K562 (cell line): ENCODE data around the gene PRCD. TPM values are rescaled to one million over a fixed set of nuclear protein-coding genes. Genes with fewer than 3 reads are reported as not detected.
A peak's percentile ranks its signal among the peaks of the same experiment; 100 is the strongest.

Experiments used
- BCOR ChIP-seq: fragments of 450-650 bp; IDR thresholded peaks from 2 replicates; pipeline ENCODE4 v1.6.1; 2016
- ILK ChIP-seq: fragments of 450-650 bp; IDR thresholded peaks from 2 replicates; pipeline ENCODE4 v1.6.1; 2016; ENCODE audit warnings: missing genetic modification characterization, low read depth, mild to moderate bottlenecking, missing compliant biosample characterization, moderate library complexity, borderline replicate concordance
- MAFG ChIP-seq: fragments of 450-650 bp; conservative IDR thresholded peaks from 2 replicates; pipeline ENCODE4 v1.6.1; 2016; ENCODE audit warnings: missing genetic modification characterization, missing compliant biosample characterization
- NR2C2 ChIP-seq, 2 experiments: fragments of 200-800 bp in 1 of 2; sonication (Bioruptor generic) in 1 of 2; sonication (generic) in 1 of 2; formaldehyde crosslinking in 1 of 2; IDR thresholded peaks; 2 replicates each; pipeline versions ENCODE4 v1.6.1 to v1.8.0; 2016 to 2022; ENCODE audit warnings: mild to moderate bottlenecking in 1 of 2, missing compliant biosample characterization in 1 of 2, missing genetic modification characterization in 1 of 2, missing genetic modification reagents in 1 of 2
- POLR2AphosphoS5 ChIP-seq: IDR thresholded peaks from 2 replicates; pipeline ENCODE4 v1.6.1; 2011; ENCODE audit warnings: mild to moderate bottlenecking, low read depth, low read length, moderate library complexity; ENCODE audit not compliant: control insufficient read depth, insufficient read depth
- PRMT5 ChIP-seq: sonication (generic); formaldehyde crosslinking; IDR thresholded peaks from 2 replicates; pipeline ENCODE4 v1.5.0; 2020; ENCODE audit warnings: missing genetic modification reagents
- RBM14 ChIP-seq: fragments of 200-400 bp; formaldehyde crosslinking; IDR thresholded peaks from 2 replicates; pipeline ENCODE4 v1.6.1; 2018; ENCODE audit warnings: low read depth, mild to moderate bottlenecking, low read length, moderate library complexity, borderline replicate concordance; ENCODE audit not compliant: insufficient read depth
- RUNX1 ChIP-seq: sonication (generic); IDR thresholded peaks from 2 replicates; pipeline ENCODE4 v1.6.1; 2016; ENCODE audit warnings: antibody characterized with exemption, low read depth
- STAT5B ChIP-seq: fragments of 250-450 bp; sonication (Bioruptor Pico); IDR thresholded peaks from 2 replicates; pipeline ENCODE4 v1.8.0; 2021; ENCODE audit warnings: mild to moderate bottlenecking, inconsistent platforms
- TOE1 ChIP-seq, 2 experiments: fragments of 450-650 bp in 1 of 2; sonication (generic) in 1 of 2; formaldehyde crosslinking in 1 of 2; IDR thresholded peaks; 2 replicates each; pipeline versions ENCODE4 v1.7.1 to v1.8.0; 2016 to 2022; ENCODE audit warnings: borderline replicate concordance in 2 of 2, mild to moderate bottlenecking in 2 of 2, antibody characterized with exemption in 1 of 2, inconsistent platforms in 1 of 2, low read depth in 1 of 2, missing genetic modification reagents in 1 of 2, moderate library complexity in 1 of 2
- ZBTB40 ChIP-seq, 2 experiments: fragments of 450-650 bp in 1 of 2; sonication (generic) in 1 of 2; formaldehyde crosslinking in 1 of 2; IDR thresholded peaks; 2 replicates each; pipeline versions ENCODE4 v1.7.1 to v1.9.0; 2016 to 2022; ENCODE audit warnings: inconsistent platforms in 1 of 2, mild to moderate bottlenecking in 1 of 2, missing genetic modification reagents in 1 of 2
- ZNF280B ChIP-seq: fragments of 250-450 bp; sonication (Bioruptor Pico); IDR thresholded peaks from 2 replicates; pipeline ENCODE4 v1.5.1; 2021; ENCODE audit warnings: mild to moderate bottlenecking
- ZNF655 ChIP-seq: fragments of 250-450 bp; sonication (Bioruptor Pico); IDR thresholded peaks from 2 replicates; pipeline ENCODE4 v1.5.0; 2021
- polyA plus RNA-seq, 8 experiments: library from polyadenylated mRNA; depleted of rRNA in 4 of 8; stranded (reverse) in 5 of 8; unstranded in 3 of 8; fragments of >200 nt; fragmentation: Nextera tagmentation in 2 of 8; fragmentation: Illumina TruSeq in 1 of 8; extraction: Ambion mirVana in 2 of 8; extraction: Trizol in 1 of 8; gene quantifications; 2 replicates each; pipeline versions ENCODE4 v1.2.1 to v1.2.3, GENCODE V29; 2011 to 2014; ENCODE audit warnings: inconsistent platforms in 1 of 8, missing spikeins in 1 of 8
- total RNA-seq, 7 experiments: library from RNA; depleted of rRNA in 6 of 7; stranded (reverse); fragments of >200 nt in 6 of 7; fragmentation: Illumina TruSeq in 2 of 7; extraction: Trizol in 2 of 7; gene quantifications; 2 replicates each; pipeline versions ENCODE4 v1.2.1 to v1.2.3, GENCODE V29; 2011 to 2021; ENCODE audit warnings: low replicate concordance in 1 of 7

PRCD gene
- total and polyA plus RNA-seq, 9 of the 15 experiments (the other 6 are each of a cell fraction or from before 2014, with no cell fraction given): 0.20 to 0.25 (median 0.21) TPM; not detected in 6

- TF ChIP-seq POLR2AphosphoS5: no peak
- no peak for TF ChIP-seq PRMT5 (CRISPR knock-in tag)
- TF ChIP-seq RBM14: no peak
- TF ChIP-seq ILK: no peak
- no peak for TF ChIP-seq NR2C2 (CRISPR knock-in tag; IDR thresholded peaks at IDR 0.05)
- TF ChIP-seq NR2C2 (tag; IDR thresholded peaks at IDR 0.05): no peak
- TF ChIP-seq MAFG (tag): no peak
- 0 out of 2 replicates have a peak, but pooled peaks have one; percentile 9 for TF ChIP-seq TOE1 (IDR thresholded peaks at IDR 0.05; ENCODE audit: borderline replicate concordance)
- no peak for TF ChIP-seq TOE1 (CRISPR knock-in tag; IDR thresholded peaks at IDR 0.05; ENCODE audit: borderline replicate concordance, low read depth)
- TF ChIP-seq ZNF280B (CRISPR knock-in tag): no peak
- TF ChIP-seq ZBTB40 (IDR thresholded peaks at IDR 0.05): 0 out of 2 replicates have a peak, but pooled peaks have one; percentile 14
- TF ChIP-seq ZBTB40 (CRISPR knock-in tag; IDR thresholded peaks at IDR 0.05): no peak
- no peak for TF ChIP-seq ZNF655
- peak; percentile 52 for TF ChIP-seq BCOR
- TF ChIP-seq STAT5B (CRISPR knock-in tag): no peak
- TF ChIP-seq RUNX1: no peak
Observed at GRCh38 chr17:76547642-76548202, 7.9 kb downstream of the PRCD start (continued).
